HG03558 (cell line): ENCODE data around the gene USP3.

ENCODE experiments used
- ATAC-seq: cut with Tn5 transposase; IDR thresholded peaks from one replicate; pipeline ENCODE4 v1.9.1; 2021; ENCODE audit warnings: moderate number of reproducible peaks; ENCODE audit not compliant: unreplicated experiment; ENCODE audit errors: extremely low read depth

USP3 gene

GRCh38 chr15:63535689-63536088, 31.3 kb downstream of the USP3 start:
- no peak for ATAC-seq

- no peak for ATAC-seq
Observed at GRCh38 chr15:63538876-63539275, 34.5 kb downstream of the USP3 start.

- no peak for ATAC-seq
Observed at GRCh38 chr15:63539521-63539920, 35.1 kb downstream of the USP3 start.

GRCh38 chr15:63539998-63540397, 35.6 kb downstream of the USP3 start:
- no peak for ATAC-seq

GRCh38 chr15:63540449-63540848, 36.1 kb downstream of the USP3 start:
- no peak for ATAC-seq

- ATAC-seq: no peak
Observed at GRCh38 chr15:63544258-63545026, 40.0 kb downstream of the USP3 start.

GRCh38 chr15:63545520-63545919, 41.1 kb downstream of the USP3 start:
- ATAC-seq: no peak

- ATAC-seq: no peak
Observed at GRCh38 chr15:63551400-63551799, 47.0 kb downstream of the USP3 start.

GRCh38 chr15:63553388-63553791, 49.0 kb downstream of the USP3 start:
- no peak for ATAC-seq

GRCh38 chr15:63554337-63554927, 50.0 kb downstream of the USP3 start:
- no peak for ATAC-seq

- no peak for ATAC-seq
Observed at GRCh38 chr15:63555507-63555906, 51.1 kb downstream of the USP3 start.

GRCh38 chr15:63556246-63556645, 51.9 kb downstream of the USP3 start:
- ATAC-seq: no peak

- ATAC-seq: no peak
Observed at GRCh38 chr15:63556736-63557135, 52.3 kb downstream of the USP3 start.

- no peak for ATAC-seq
Observed at GRCh38 chr15:63559753-63560152, 55.4 kb downstream of the USP3 start.

- no peak for ATAC-seq
Observed at GRCh38 chr15:63560741-63561448, 56.5 kb downstream of the USP3 start.

- ATAC-seq: no peak
Observed at GRCh38 chr15:63564093-63564492, 59.7 kb downstream of the USP3 start.

GRCh38 chr15:63565536-63566186, 61.3 kb downstream of the USP3 start:
- no peak for ATAC-seq

GRCh38 chr15:63572749-63573464, 68.5 kb downstream of the USP3 start:
- ATAC-seq: no peak

GRCh38 chr15:63573533-63573932, 69.1 kb downstream of the USP3 start:
- no peak for ATAC-seq

GRCh38 chr15:63575312-63575711, 70.9 kb downstream of the USP3 start:
- no peak for ATAC-seq
